Ectodermal cell (in vitro differentiated cells): Measurements from ENCODE around the gene G6PC1.

Experiments used
- H3K27ac ChIP-seq: 2 replicates; pipeline ENCODE4 v1.7.0; 2013; ENCODE audit warnings: mild to moderate bottlenecking, low read depth, low read length; ENCODE audit not compliant: insufficient read depth, poor library complexity, severe bottlenecking
- H3K27me3 ChIP-seq: 2 replicates; pipeline ENCODE4 v1.7.0; 2013; ENCODE audit warnings: mild to moderate bottlenecking, low read length; ENCODE audit not compliant: insufficient read depth, control insufficient read depth, poor library complexity, severe bottlenecking
- H3K36me3 ChIP-seq: one replicate; pipeline ENCODE4 v1.7.0; 2013; ENCODE audit warnings: low read length; ENCODE audit not compliant: control insufficient read depth, insufficient read depth
- H3K4me1 ChIP-seq: one replicate; pipeline ENCODE4 v1.7.0; 2013; ENCODE audit warnings: low read length; ENCODE audit not compliant: control insufficient read depth, insufficient read depth
- H3K4me3 ChIP-seq: 2 replicates; pipeline ENCODE4 v1.7.0; 2013; ENCODE audit warnings: low read depth, low read length, control low read depth; ENCODE audit not compliant: insufficient read depth
- H3K9me3 ChIP-seq: 2 replicates; pipeline ENCODE4 v1.7.0; 2013; ENCODE audit warnings: mild to moderate bottlenecking, low read length, moderate library complexity; ENCODE audit not compliant: control insufficient read depth
- WGBS, 2 experiments: methylation state at CpG; one replicate each; pipeline ENCODE4 v1.1.7; 2013; ENCODE audit warnings: missing lambda C conversion rate in 2 of 2; 5-methylcytosine and 5-hydroxymethylcytosine counted together

Gene G6PC1

DNA sequence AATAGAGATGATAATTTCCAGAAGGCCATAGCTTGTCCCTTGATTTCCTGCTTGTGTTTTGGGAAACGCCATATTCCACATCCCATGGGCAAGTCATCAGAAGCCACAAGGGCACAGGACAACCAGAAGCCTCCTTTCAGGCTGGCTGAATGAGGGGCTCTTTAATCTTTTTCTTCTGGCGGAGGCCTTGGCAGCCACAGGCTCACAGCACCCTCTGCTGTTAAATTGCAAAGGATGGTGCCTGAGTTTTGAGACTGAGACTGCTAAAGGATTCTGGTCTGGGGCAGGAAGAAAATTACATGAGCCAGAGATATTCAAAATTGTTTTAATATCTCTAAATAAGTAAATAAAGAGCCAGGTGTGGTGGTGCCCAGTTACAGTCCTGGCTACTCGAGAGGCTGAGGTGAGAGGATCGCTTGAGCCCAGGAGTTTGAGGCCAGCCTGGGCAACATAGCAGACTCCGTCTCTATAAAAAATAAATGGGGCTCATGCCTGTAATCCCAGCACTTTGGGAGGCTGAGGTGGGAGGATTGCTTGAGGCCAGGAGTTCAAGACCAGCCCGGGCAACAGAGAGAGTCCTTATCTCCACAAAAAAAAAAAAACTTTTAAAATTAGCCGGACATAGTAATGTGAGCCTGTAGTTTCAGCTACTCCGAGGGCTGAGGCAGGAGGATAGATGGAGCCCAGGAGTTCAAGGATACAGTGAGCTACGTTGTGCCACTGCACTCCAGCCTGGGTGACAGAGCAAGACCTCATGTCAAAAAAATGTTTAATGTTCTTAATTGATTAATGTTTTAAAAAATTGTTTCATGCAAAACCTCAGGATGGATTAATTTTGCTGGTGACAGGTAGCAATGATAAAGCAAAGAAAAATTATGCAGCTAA lies 37.4 kb downstream of the G6PC1 start:
- no peak overlapping the region for H3K4me3 ChIP-seq
- 47 to 51% methylated on average over 8 to 9 of the region's 9 CpGs for WGBS, 2 experiments
- no peaks in the 10 kb centered on the region for H3K27me3 ChIP-seq
- H3K36me3 ChIP-seq = no peaks in the 10 kb centered on the region
- H3K4me1 ChIP-seq = no peaks in the 10 kb centered on the region
- H3K27ac ChIP-seq = no peak overlapping the region
- no peaks in the 10 kb centered on the region for H3K9me3 ChIP-seq

DNA sequence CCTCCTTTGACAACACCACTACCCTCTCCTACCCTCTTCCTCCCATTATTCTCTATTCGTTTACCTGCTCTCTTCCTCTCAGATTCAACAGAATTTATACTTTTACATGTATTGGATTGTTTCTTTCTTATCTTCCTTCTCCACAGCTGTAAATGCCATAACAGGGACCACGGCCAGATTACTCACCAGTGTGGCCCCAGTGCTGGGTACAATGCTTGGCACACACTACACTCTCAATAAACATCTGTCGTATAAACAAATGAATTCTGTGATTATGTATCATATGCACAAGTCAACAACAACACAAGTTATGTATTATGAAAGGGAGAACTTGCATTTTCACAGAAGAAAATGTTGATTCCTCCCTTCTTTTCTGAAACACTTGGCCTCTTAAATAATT lies 43.6 kb downstream of the G6PC1 start:
- Histone ChIP-seq H3K9me3 (no peaks in the 10 kb centered on the region), H3K27ac (no peak overlapping the region), H3K4me3 (no peak overlapping the region), H3K4me1 (no peaks in the 10 kb centered on the region), H3K36me3 (no peaks in the 10 kb centered on the region), H3K27me3 (no peaks in the 10 kb centered on the region)
- 31 to 55% methylated on average over 2 to 3 of the region's 3 CpGs for WGBS, 2 experiments

DNA sequence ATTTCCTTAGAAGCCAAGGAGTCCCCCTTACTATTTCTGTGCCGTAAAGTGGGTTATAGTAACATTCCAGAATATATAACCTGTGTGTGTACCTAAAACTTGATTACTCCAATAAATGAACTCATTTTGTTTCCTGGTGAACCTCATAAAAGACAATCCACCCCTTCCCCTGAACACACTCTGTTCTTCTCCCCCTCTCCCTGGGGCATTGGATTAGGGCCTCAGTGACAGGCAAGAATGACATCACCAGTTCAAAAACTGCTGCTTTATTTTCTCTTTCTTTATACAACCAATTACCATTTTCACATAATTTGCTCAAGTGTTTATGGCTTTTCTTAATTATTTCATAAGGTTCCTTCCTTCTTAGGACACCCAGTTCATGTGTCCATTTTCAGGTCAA lies 46.2 kb downstream of the G6PC1 start:
- Histone ChIP-seq H3K4me3 (no peak overlapping the region), H3K27me3 (no peaks in the 10 kb centered on the region), H3K36me3 (peaks cover 17% of the 10 kb centered on the region), H3K9me3 (no peaks in the 10 kb centered on the region), H3K27ac (no peak overlapping the region), H3K4me1 (no peaks in the 10 kb centered on the region)
- WGBS, 2 experiments = 86 to 100% methylated on average over 1 of the region's 1 CpG

DNA sequence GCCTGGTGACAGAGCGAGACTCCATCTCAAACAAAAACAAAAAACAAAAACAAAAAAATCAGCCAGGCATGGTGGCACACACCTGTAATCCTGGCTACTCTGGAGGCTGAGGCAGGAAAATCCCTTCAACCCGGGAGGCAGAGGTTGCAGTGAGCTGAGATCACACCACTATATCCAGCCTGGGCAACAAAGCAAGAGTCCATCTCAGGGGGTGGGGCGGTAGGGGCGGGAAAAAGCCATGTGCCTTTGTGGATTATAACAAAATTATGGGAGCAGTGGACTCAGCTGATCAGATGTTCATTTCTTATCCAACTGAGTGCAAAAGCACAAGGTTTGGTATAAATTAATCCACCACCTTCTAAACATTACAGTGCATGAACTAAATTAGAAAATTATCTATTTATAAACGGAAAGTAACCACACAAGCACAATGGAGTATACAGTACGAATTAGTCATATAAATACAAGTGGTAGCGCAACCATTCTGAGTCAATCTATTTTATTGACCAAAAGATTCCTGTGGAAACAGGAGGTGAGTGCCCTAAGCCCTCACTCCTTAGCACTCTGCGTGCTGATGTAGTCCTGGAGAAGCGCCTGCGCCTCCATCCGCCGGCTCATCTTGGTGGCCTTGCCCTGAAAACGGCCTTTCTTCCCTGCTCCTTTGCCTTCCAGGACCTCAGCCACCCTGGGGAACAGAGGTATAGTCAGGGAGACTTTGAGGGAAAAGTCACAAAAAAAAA lies 49.6 kb downstream of the G6PC1 start:
- Histone ChIP-seq H3K9me3 (no peaks in the 10 kb centered on the region), H3K27ac (no peak overlapping the region), H3K4me1 (no peaks in the 10 kb centered on the region), H3K36me3 (peaks cover 28% of the 10 kb centered on the region), H3K27me3 (no peaks in the 10 kb centered on the region), H3K4me3 (no peak overlapping the region)
- 93 to 96% methylated on average over 12 to 13 of the region's 13 CpGs for WGBS, 2 experiments
